Calu3 (cell line): ENCODE results near the gene SBF2. TPM values are rescaled to one million over a fixed set of nuclear protein-coding genes. Genes with fewer than 3 reads are reported as not detected.

Experiments
- BruUV-seq: library from RNA; stranded (reverse); fragments of 400-500 nt; replicated peaks from 2 replicates; lab custom pipeline; 2021; lab: Mats Ljungman, UMichigan
- CTCF ChIA-PET: fragments of 300-600 bp; sonication (Branson Sonifier 250); formaldehyde crosslinking; loops from one replicate; lab custom pipeline; 2022; ENCODE audit warnings: antibody characterized with exemption; lab: Charles Lee
- DNase-seq: peaks from one replicate; pipeline ENCODE4 v3.0.0; 2022
- H3K27ac Mint-ChIP-seq: one replicate; pipeline ENCODE4 v1.8.0; 2022; ENCODE audit warnings: mixed read lengths; ENCODE audit not compliant: unreplicated experiment
- H3K27me3 Mint-ChIP-seq: one replicate; pipeline ENCODE4 v1.8.0; 2022; ENCODE audit warnings: mixed read lengths; ENCODE audit not compliant: unreplicated experiment
- H3K36me3 Mint-ChIP-seq: one replicate; pipeline ENCODE4 v1.8.0; 2022; ENCODE audit warnings: mild to moderate bottlenecking, moderate library complexity, mixed read lengths; ENCODE audit not compliant: insufficient read depth, unreplicated experiment
- H3K4me1 Mint-ChIP-seq: one replicate; pipeline ENCODE4 v1.8.0; 2022; ENCODE audit warnings: mild to moderate bottlenecking, low read depth, mixed read lengths; ENCODE audit not compliant: unreplicated experiment
- H3K4me3 Mint-ChIP-seq: one replicate; pipeline ENCODE4 v1.8.0; 2022; ENCODE audit warnings: mild to moderate bottlenecking, low read depth, moderate library complexity, mixed read lengths; ENCODE audit not compliant: unreplicated experiment
- H3K9me3 Mint-ChIP-seq: one replicate; pipeline ENCODE4 v1.8.0; 2022; ENCODE audit warnings: low read depth, mixed read lengths; ENCODE audit not compliant: unreplicated experiment
- intact Hi-C: fragments of 100-400 bp; cut with micrococcal nuclease; formaldehyde crosslinking; loops from one replicate; pipeline ENCODE4 v1.10.0; 2022; ENCODE audit not compliant: unreplicated experiment
- total RNA-seq: library from RNA; stranded (reverse); gene quantifications from 2 replicates; pipeline ENCODE4 v1.2.3, GENCODE V29; 2022
- TF ChIP-seq, protein P1 (sequence below): fragments of 200-600 bp; IDR thresholded peaks from one replicate; pipeline ENCODE4 v1.8.0; 2022; ENCODE audit warnings: antibody characterized with exemption; ENCODE audit not compliant: unreplicated experiment

SBF2 gene
- total RNA-seq, 1 experiment from 2014 or later: 39.0 TPM

GRCh38 chr11:9769621-9770020 is 524.4 kb downstream of the SBF2 start:
- BruUV-seq: no TSS peak
- CTCF ChIA-PET: no interaction called here
- H3K4me1 Mint-ChIP-seq: peaks cover 16% of the 10 kb centered on the region
- intact Hi-C loops: no loop called here
- no peak overlapping the region for H3K4me3 Mint-ChIP-seq
- no peak for DNase-seq
- no peaks in the 10 kb centered on the region for H3K9me3 Mint-ChIP-seq
- no peaks in the 10 kb centered on the region for H3K27me3 Mint-ChIP-seq
- H3K36me3 Mint-ChIP-seq: no peaks in the 10 kb centered on the region
- TF ChIP-seq, protein P1, sequence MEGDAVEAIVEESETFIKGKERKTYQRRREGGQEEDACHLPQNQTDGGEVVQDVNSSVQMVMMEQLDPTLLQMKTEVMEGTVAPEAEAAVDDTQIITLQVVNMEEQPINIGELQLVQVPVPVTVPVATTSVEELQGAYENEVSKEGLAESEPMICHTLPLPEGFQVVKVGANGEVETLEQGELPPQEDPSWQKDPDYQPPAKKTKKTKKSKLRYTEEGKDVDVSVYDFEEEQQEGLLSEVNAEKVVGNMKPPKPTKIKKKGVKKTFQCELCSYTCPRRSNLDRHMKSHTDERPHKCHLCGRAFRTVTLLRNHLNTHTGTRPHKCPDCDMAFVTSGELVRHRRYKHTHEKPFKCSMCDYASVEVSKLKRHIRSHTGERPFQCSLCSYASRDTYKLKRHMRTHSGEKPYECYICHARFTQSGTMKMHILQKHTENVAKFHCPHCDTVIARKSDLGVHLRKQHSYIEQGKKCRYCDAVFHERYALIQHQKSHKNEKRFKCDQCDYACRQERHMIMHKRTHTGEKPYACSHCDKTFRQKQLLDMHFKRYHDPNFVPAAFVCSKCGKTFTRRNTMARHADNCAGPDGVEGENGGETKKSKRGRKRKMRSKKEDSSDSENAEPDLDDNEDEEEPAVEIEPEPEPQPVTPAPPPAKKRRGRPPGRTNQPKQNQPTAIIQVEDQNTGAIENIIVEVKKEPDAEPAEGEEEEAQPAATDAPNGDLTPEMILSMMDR: no peak
- no peak overlapping the region for H3K27ac Mint-ChIP-seq

DNA sequence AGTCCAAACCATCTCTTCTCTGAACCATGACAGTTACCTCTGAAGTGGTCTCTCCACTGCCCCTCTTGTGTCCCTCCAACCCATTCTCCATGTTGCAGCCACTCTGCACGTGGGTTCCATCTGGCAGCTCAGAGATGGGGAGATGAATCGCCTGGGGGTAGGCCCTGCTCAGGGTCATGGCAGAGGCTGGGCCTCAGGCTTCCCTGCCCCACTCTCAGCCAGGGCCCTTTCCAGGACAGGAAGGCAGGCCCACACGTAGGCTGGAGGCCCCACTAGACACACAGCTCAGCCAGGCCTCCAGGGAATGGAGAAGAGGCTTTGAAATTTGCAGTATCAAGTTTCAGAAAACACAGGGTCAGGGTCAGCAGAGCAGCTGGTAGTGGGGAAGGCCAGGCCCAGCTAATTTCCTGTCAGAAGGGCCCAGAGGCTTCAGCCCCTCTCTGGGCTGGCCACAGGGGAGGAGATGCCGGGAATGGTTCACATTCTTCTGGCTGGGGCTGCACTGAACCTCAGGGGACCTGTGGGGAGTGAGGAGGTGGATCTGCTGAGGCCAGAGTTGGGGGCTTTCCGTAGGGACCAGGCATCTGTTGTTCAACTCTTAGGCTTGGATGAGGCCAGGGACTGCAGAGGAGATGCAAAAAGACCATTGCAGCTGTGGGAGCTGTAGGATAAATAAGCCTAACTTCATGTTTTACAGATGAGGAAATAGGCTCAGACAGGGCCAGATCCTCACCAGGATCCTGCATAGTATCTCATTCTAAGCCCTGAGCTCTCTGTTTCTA is 528.5 kb downstream of the SBF2 start:
- Mint-ChIP-seq H3K27me3 (no peaks in the 10 kb centered on the region), H3K36me3 (no peaks in the 10 kb centered on the region), H3K4me1 (peaks cover 14% of the 10 kb centered on the region), H3K4me3 (no peak overlapping the region), H3K27ac (peak overlapping the region; percentile 57), H3K9me3 (no peaks in the 10 kb centered on the region)
- CTCF ChIA-PET: no interaction called here
- TF ChIP-seq, protein P1: no peak
- no TSS peak for BruUV-seq
- intact Hi-C loops: no loop called here
- DNase-seq: no peak

GRCh38 chr11:9763301-9763700 is 530.7 kb downstream of the SBF2 start:
- DNase-seq: no peak
- BruUV-seq: no TSS peak
- Mint-ChIP-seq H3K27me3 (no peaks in the 10 kb centered on the region), H3K36me3 (peaks cover 19% of the 10 kb centered on the region), H3K4me1 (peaks cover 34% of the 10 kb centered on the region), H3K9me3 (no peaks in the 10 kb centered on the region), H3K27ac (no peak overlapping the region), H3K4me3 (no peak overlapping the region)
- intact Hi-C loops: loop anchor here (5.0 kb wide), 1 partner anchor 974 kb away; no protein-coding TSS in a partner anchor
- TF ChIP-seq, protein P1: no peak
- CTCF ChIA-PET: no interaction called here

DNA sequence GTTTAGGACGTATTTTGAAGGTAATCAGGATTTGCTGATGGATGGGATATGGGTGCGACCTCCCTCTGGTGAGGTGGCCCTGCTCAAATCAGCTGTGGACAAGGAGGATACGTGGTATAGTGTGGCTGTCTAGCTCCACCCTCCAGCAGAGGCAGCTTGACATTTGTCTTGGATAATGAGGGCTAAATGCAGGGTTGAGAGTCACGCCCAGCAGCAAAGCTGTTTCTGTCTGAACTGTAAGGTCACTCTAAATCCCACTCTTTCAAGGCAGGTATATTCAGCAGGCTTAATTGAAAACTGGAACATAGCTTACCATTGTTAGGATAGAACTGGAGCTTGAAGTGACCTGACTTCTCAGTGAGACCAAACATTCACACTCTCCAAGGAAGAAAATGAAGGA is 531.5 kb downstream of the SBF2 start:
- TF ChIP-seq, protein P1: no peak
- Mint-ChIP-seq H3K4me3 (no peak overlapping the region), H3K9me3 (no peaks in the 10 kb centered on the region), H3K27ac (no peak overlapping the region), H3K36me3 (peaks cover 27% of the 10 kb centered on the region), H3K27me3 (no peaks in the 10 kb centered on the region), H3K4me1 (peaks cover 34% of the 10 kb centered on the region)
- no peak for DNase-seq
- intact Hi-C loops: loop anchor here (5.0 kb wide), 1 partner anchor 975 kb away; no protein-coding TSS in a partner anchor
- BruUV-seq: no TSS peak
- CTCF ChIA-PET: no interaction called here
